Measurements from ENCODE around the gene ZIC5.

Gene ZIC5

GRCh38 chr13:99923877-99924582, 47.5 kb downstream of the ZIC5 start:
- Mint-ChIP-seq H3K4me1 (peaks cover 25% of the 10 kb centered on the region), H3K4me3 (no peak overlapping the region), H3K9me3 (no peaks in the 10 kb centered on the region), H3K27me3 (ENCODE audit: low read depth, poor library complexity) (peaks cover 16% of the 10 kb centered on the region), H3K36me3 (ENCODE audit: low read depth) (no peaks in the 10 kb centered on the region), H3K27ac (no peak overlapping the region)
- no peak for TF ChIP-seq CTCF (IDR thresholded peaks at IDR 0.05)
- DNase-seq = no peak

- Mint-ChIP-seq H3K4me1 (peaks cover 25% of the 10 kb centered on the region), H3K9me3 (no peaks in the 10 kb centered on the region), H3K36me3 (ENCODE audit: low read depth) (no peaks in the 10 kb centered on the region), H3K27ac (no peak overlapping the region), H3K27me3 (ENCODE audit: low read depth, poor library complexity) (peaks cover 23% of the 10 kb centered on the region), H3K4me3 (no peak overlapping the region)
- no peak for TF ChIP-seq CTCF (IDR thresholded peaks at IDR 0.05)
- no peak for DNase-seq
Observed at GRCh38 chr13:99922631-99923404, 48.7 kb downstream of the ZIC5 start.

- DNase-seq = no peak
- peaks cover 29% of the 10 kb centered on the region for H3K27me3 Mint-ChIP-seq (ENCODE audit: low read depth, poor library complexity)
- no peaks in the 10 kb centered on the region for H3K36me3 Mint-ChIP-seq (ENCODE audit: low read depth)
- TF ChIP-seq CTCF (IDR thresholded peaks at IDR 0.05) = no peak
- peak overlapping the region; percentile 20 for H3K27ac Mint-ChIP-seq
- H3K9me3 Mint-ChIP-seq = no peaks in the 10 kb centered on the region
- no peak overlapping the region for H3K4me3 Mint-ChIP-seq
- peaks cover 7% of the 10 kb centered on the region for H3K4me1 Mint-ChIP-seq
Observed at GRCh38 chr13:99919132-99919531, 52.4 kb downstream of the ZIC5 start.

- TF ChIP-seq CTCF (IDR thresholded peaks at IDR 0.05) = peak; percentile 81
- H3K4me3 Mint-ChIP-seq = no peak overlapping the region
Observed at GRCh38 chr13:99916366-99917103, 55.0 kb downstream of the ZIC5 start.

GRCh38 chr13:99913167-99913566, 58.4 kb downstream of the ZIC5 start:
- no peak for TF ChIP-seq CTCF (IDR thresholded peaks at IDR 0.05)
- H3K27ac Mint-ChIP-seq = no peak overlapping the region
- no peak for DNase-seq
- no peaks in the 10 kb centered on the region for H3K9me3 Mint-ChIP-seq
- H3K4me1 Mint-ChIP-seq = peaks cover 21% of the 10 kb centered on the region
- no peak overlapping the region for H3K4me3 Mint-ChIP-seq
- peaks cover 15% of the 10 kb centered on the region for H3K27me3 Mint-ChIP-seq (ENCODE audit: low read depth, poor library complexity)
- no peaks in the 10 kb centered on the region for H3K36me3 Mint-ChIP-seq (ENCODE audit: low read depth)

More at GRCh38 chr13:99916366-99917103, 55.0 kb downstream of the ZIC5 start:
- H3K4me1 Mint-ChIP-seq = peaks cover 16% of the 10 kb centered on the region
- peaks cover 29% of the 10 kb centered on the region for H3K27me3 Mint-ChIP-seq (ENCODE audit: low read depth, poor library complexity)
- H3K36me3 Mint-ChIP-seq (ENCODE audit: low read depth) = no peaks in the 10 kb centered on the region
- no peaks in the 10 kb centered on the region for H3K9me3 Mint-ChIP-seq
- peak overlapping the region; percentile 1 for H3K27ac Mint-ChIP-seq
- DNase-seq = no peak

Measured in nephron progenitor cell (in vitro differentiated cells).